Ovary (tissue), 9 donors: ENCODE measurements around the gene CCDC141. TPM values are rescaled to one million over a fixed set of nuclear protein-coding genes. Genes with fewer than 3 reads are reported as not detected.
A peak's percentile ranks its signal among the peaks of the same experiment; 100 is the strongest.

ENCODE experiments used
- DNase-seq, 5 donors: peaks; one replicate each; pipeline ENCODE4 v3.0.0-alpha.2; 2019 to 2020
- H3K27ac ChIP-seq, 2 donors: fragments of 200-600 bp; one replicate each; pipeline versions ENCODE4 v1.5.1 to v1.8.0; 2019 to 2022
- H3K27me3 ChIP-seq: fragments of 200-600 bp; one replicate; pipeline ENCODE4 v1.8.0; 2022
- H3K36me3 ChIP-seq: fragments of 200-600 bp; sonication (generic); one replicate; pipeline ENCODE4 v1.5.1; 2019
- H3K4me1 ChIP-seq: one replicate; pipeline ENCODE4 v1.8.1; 2013; ENCODE audit warnings: mild to moderate bottlenecking, moderate library complexity; ENCODE audit not compliant: insufficient read depth
- H3K4me3 ChIP-seq: fragments of 200-600 bp; sonication (generic); one replicate; pipeline ENCODE4 v1.5.1; 2017
- H3K9me3 ChIP-seq, 2 donors: fragments of 200-600 bp in 1 of 2; sonication (generic) in 1 of 2; one replicate each; pipeline versions ENCODE4 v1.5.1 to v1.8.1; 2013 to 2019; ENCODE audit warnings: mild to moderate bottlenecking in 1 of 2, moderate library complexity in 1 of 2
- CTCF ChIP-seq, 3 donors: fragments of 450-650 bp in 2 of 3; fragments of 200-600 bp in 1 of 3; IDR thresholded peaks; one replicate each; pipeline versions ENCODE4 v1.5.1 to v1.8.0; 2016 to 2022; ENCODE audit warnings: antibody characterized with exemption in 3 of 3, mild to moderate bottlenecking in 1 of 3
- EP300 ChIP-seq: sonication (generic); formaldehyde crosslinking; IDR thresholded peaks from one replicate; pipeline ENCODE4 v1.6.1; 2017; ENCODE audit warnings: antibody characterized with exemption
- POLR2A ChIP-seq: fragments of 450-650 bp; IDR thresholded peaks from one replicate; pipeline ENCODE4 v1.6.1; 2017; ENCODE audit warnings: antibody characterized with exemption, mild to moderate bottlenecking, moderate library complexity
- WGBS, 3 donors: extraction: QIAGEN DNeasy Blood & Tissue Kit in 1 of 3; methylation state at CpG; one replicate each; pipeline versions ENCODE4 v1.1.5 to v1.1.7; 2013 to 2017; 5-methylcytosine and 5-hydroxymethylcytosine counted together
- intact Hi-C, 4 donors: fragments of 100-400 bp; cut with DNase I; formaldehyde crosslinking; loops; one replicate each; pipeline versions ENCODE4 v1.11.0 to v1.15.1; 2022 to 2023
- polyA plus RNA-seq, 2 donors: library from polyadenylated mRNA; stranded (reverse); fragments of 200-250 nt in 1 of 2; fragments of 350-450 nt in 1 of 2; fragmentation: Illumina TruSeq in 1 of 2; extraction: RNeasy Lipid Tissue Mini Kit (QIAGEN cat#74804) in 1 of 2; gene quantifications; one replicate each; pipeline ENCODE4 v1.2.3, GENCODE V29; 2013 to 2014
- total RNA-seq, 7 donors: library from RNA; depleted of rRNA in 2 of 7; stranded (reverse); fragments of >200 nt in 2 of 7; fragmentation: NEBNext Ultra II Directional in 3 of 7; extraction: Animal tissue kit (Norgen Biotek cat#: 25700) in 3 of 7; gene quantifications; one replicate each; pipeline versions ENCODE4 v1.1.0 to v1.2.4, GENCODE V29; 2016 to 2023
- donor health status: DM: no; HTN: no; CAD: no; lungs with moderate emphysema.
- donor health status: DM: no; HTN: no; CAD: no.
- donor health status: Bipolar disorder and iron deficiency.
- donor health status: DM: yes; HTN: yes; CAD: no.
- donor health status: DM: no; HTN: no; CAD: no.
- donor health status: DM: yes; HTN: yes; CAD: no.

CCDC141 gene
- total and polyA plus RNA-seq, 9 donors = 0.35 to 6.2 (median 0.77) TPM

DNA sequence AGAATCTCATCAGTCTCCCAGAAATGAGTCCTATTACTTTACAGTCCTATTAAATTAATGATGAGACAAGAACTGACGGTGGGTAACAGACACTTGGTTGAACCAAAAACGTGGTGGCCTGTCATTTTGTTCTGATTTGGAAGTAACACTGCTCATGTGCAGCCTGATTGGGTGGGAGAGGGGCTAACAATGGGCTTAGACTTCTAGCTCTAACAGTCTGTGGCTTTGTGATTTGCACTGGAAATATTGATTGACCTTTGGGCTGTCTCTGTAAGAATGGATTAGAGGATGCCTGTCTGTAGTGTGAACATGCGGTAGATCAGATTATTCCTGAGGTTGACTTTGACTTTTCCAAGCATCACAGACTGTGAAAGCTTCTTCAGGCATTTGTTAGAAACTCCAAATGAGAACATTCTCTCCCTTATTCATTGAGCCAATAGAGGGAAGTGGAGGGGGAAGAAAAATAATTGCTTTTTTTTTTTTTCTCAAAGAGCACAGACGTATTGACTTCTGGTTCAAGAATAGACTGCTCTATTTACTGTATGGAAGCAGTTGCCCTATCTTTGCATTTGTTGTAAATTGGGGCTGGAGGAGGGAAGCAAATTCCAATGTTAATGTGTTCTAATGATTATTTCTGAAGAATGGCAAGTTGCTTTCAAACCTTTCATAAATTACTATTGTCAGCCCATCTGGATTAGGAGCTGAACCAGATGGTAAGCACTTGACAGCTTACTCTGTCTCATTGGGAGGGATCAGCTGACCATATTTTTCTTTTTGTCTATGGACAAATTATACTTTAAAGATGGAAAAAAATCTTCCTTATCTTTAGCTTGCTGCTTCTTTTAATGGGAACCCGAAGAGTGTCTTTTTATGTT lies 156.9 kb downstream of the CCDC141 start:
- no peak for DNase-seq
- intact Hi-C loops = no loop called here
- 58 to 75% (median 67%) methylated on average over 5 of the region's 5 CpGs for WGBS, 3 donors

DNA sequence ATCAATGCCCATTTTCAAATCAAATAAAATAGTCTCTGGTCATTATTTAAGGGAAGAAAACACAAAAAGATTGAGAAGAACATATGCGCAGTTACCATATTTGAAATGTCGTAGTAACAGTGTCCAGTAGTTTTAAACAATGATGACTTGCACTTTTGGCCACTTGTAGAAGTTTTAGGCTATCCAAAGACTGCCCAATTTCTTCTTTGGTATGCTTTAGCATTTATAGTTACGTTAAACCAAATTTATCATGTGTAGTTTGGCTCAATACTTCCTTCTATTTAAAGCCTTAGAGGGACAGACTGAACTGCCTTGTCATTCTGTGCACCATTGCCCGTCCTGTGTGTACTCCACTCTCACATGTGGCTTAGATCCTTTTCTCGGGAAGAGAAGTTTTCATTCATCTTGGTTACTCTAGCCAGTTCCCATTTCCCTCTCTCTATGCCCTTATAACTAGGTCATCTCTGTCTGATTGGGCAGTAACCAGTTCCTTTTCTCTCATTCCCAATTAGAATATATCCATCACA lies 157.9 kb downstream of the CCDC141 start:
- intact Hi-C loops = no loop called here
- no peaks in the 10 kb centered on the region for H3K4me1 ChIP-seq
- DNase-seq = no peak

More for the DNA sequence above, 156.9 kb downstream of the CCDC141 start:
- Histone ChIP-seq H3K9me3 (no peaks in the 10 kb centered on the region), H3K27ac (no peak overlapping the region), H3K36me3 (no peaks in the 10 kb centered on the region), H3K4me1 (no peaks in the 10 kb centered on the region), H3K4me3 (no peak overlapping the region), H3K27me3 (no peaks in the 10 kb centered on the region)
- TF ChIP-seq EP300 (no peak), POLR2A (no peak), CTCF (IDR thresholded peaks at IDR 0.05) (no peak)

DNA sequence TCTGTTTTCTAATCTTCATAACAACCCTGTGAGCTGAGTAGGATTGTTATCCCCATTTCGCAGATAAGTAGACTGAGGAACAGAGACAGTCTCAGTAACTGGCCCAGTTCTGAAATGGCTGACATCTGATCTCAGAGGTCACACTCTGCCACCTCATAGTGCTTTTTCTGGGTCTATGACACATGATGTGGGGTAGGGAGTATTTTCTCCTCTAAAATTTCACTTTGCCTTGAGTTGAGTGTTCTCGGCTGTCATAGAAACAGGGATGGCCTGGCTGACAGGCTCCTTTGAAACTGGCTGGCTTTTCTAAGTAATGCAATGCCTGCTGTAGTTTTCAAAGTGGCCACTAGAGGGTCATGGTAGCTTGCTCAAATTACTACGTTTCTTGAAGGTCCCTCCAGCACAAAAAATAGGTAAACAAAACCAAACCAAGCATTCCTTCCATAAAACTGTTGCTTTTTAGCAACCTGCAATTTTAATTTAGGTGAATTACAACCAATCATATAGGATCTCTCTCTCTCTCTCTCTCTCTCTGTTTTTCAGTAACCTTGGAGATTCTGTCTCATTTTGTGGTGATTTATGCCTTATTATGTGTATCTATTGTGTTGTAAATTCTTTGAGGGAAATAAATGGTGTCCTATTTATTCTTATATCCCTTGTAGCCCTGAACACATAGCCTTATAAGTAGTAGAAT lies 158.5 kb downstream of the CCDC141 start:
- peak in 4 of 5 donors; percentile 38 to 75 (median 50) for DNase-seq
- intact Hi-C loops = no loop called here
- H3K9me3 ChIP-seq = no peaks in the 10 kb centered on the region
- no peak overlapping the region for H3K27ac ChIP-seq
- 30 to 36% (median 30%) methylated on average over 3 of the region's 3 CpGs for WGBS, 3 donors
- TF ChIP-seq POLR2A (no peak), EP300 (no peak), CTCF (IDR thresholded peaks at IDR 0.05) (peak; percentile 66 to 83 (median 80))
- H3K36me3 ChIP-seq = no peaks in the 10 kb centered on the region
- no peaks in the 10 kb centered on the region for H3K4me1 ChIP-seq
- H3K4me3 ChIP-seq = no peak overlapping the region
- H3K27me3 ChIP-seq = no peaks in the 10 kb centered on the region

More for the DNA sequence above, 157.9 kb downstream of the CCDC141 start:
- 83 to 91% (median 84%) methylated on average over 5 of the region's 5 CpGs for WGBS, 3 donors
- H3K9me3 ChIP-seq = no peaks in the 10 kb centered on the region
- H3K36me3 ChIP-seq = no peaks in the 10 kb centered on the region
- no peak for TF ChIP-seq CTCF (IDR thresholded peaks at IDR 0.05)
- no peak overlapping the region for H3K4me3 ChIP-seq
- H3K27me3 ChIP-seq = no peaks in the 10 kb centered on the region
- no peak overlapping the region for H3K27ac ChIP-seq

- H3K27ac ChIP-seq = no peak overlapping the region
- 68 to 90% (median 71%) methylated on average over 3 of the region's 3 CpGs for WGBS, 3 donors
- intact Hi-C loops = no loop called here
- H3K4me1 ChIP-seq = peaks cover 4% of the 10 kb centered on the region
- H3K36me3 ChIP-seq = no peaks in the 10 kb centered on the region
- H3K4me3 ChIP-seq = no peak overlapping the region
- no peak for DNase-seq
- H3K9me3 ChIP-seq = no peaks in the 10 kb centered on the region
- no peaks in the 10 kb centered on the region for H3K27me3 ChIP-seq
- no peak for TF ChIP-seq EP300
- no peak for TF ChIP-seq CTCF (IDR thresholded peaks at IDR 0.05)
- no peak for TF ChIP-seq POLR2A
Observed at GRCh38 chr2:178886006-178886405, 163.9 kb downstream of the CCDC141 start.
